ENCODE results near the gene GRB14. TPM values are rescaled to one million over a fixed set of nuclear protein-coding genes. Genes with fewer than 3 reads are reported as not detected.

The GRB14 gene
- total and polyA plus RNA-seq, 2 of the 13 experiments (the other 11 are each of a cell fraction or from before 2014, with no cell fraction given) = 4.6 to 5.8 TPM

- Histone ChIP-seq H3K4me3 (replicated peaks in 1 of 3; ENCODE audit: insufficient read depth in 1 of 3, low read depth in 2 of 3, low read length in 3 of 3) (no peak overlapping the region), H3K4me2 (ENCODE audit: low read depth, low read length) (no peak overlapping the region), H3K4me1 (ENCODE audit: insufficient read depth, low read length) (peaks cover 15% of the 10 kb centered on the region), H3K9ac (ENCODE audit: insufficient read depth, low read depth, low read length) (no peak overlapping the region), H4K20me1 (ENCODE audit: insufficient read depth, low read length) (no peaks in the 10 kb centered on the region), H3K27ac (ENCODE audit: extremely low read length, insufficient read depth, low read length) (no peak overlapping the region), H3K9me3 (ENCODE audit: low read length) (no peaks in the 10 kb centered on the region), H3K79me2 (ENCODE audit: insufficient read depth, low read length) (no peaks in the 10 kb centered on the region), H3K27me3 (ENCODE audit: control insufficient read depth in 1 of 2, insufficient read depth in 2 of 2, low read length in 2 of 2) (no peaks in the 10 kb centered on the region), H2AFZ (ENCODE audit: low read length) (no peak overlapping the region), H3K36me3 (replicated peaks in 1 of 2; ENCODE audit: control insufficient read depth in 1 of 2, insufficient read depth in 2 of 2, low read length in 2 of 2) (no peaks in the 10 kb centered on the region)
- WGBS (ENCODE audit: low lambda C conversion rate) = 2% methylated on average over 2 of the region's 2 CpGs
- peak; percentile 43 for DNase-seq (ENCODE audit: low spot score)
- ChIA-PET POLR2A (no interaction called here), CTCF (ENCODE audit: low intra/inter-chr PET ratio, low total read pairs) (interaction anchor here (1.1 to 1.2 kb wide), 2 partner anchors 1133 to 1297 kb away, joined by 3 read pairs; no protein-coding TSS in a partner anchor)
- no TSS peak for BruUV-seq (replicated peaks)
- FAIRE-seq = peak; percentile 12
- in situ Hi-C loops (cut with HindIII; ENCODE audit: extremely low pct_ligation_motif_present, low pct_unique_long_range_greater_than_20kb) = loop anchor here (25.0 kb wide), 1 partner anchor 1142 kb away; no protein-coding TSS in a partner anchor
- intact Hi-C loops (cut with micrococcal nuclease; ENCODE audit: unreplicated experiment) = loop anchor here (1.0 to 2.0 kb wide), 4 partner anchors 49 to 1310 kb away; no protein-coding TSS in a partner anchor
- peak; percentile 56; the same call in 2 of the 3 replicates for ATAC-seq
- TF ChIP-seq ZXDC (CRISPR knock-in tag; IDR thresholded peaks at IDR 0.05) (no peak), ZNF644 (CRISPR knock-in tag; IDR thresholded peaks at IDR 0.05; ENCODE audit: low read depth) (no peak), RAD21 (CRISPR knock-in tag; IDR thresholded peaks at IDR 0.05) (peak; percentile 37; the same call in 1 of the 2 replicates), SKI (IDR thresholded peaks at IDR 0.05; ENCODE audit: partially characterized antibody) (no peak), SRSF1 (optimal IDR thresholded peaks at IDR 0.05; ENCODE audit: low read depth, low read length) (no peak), NFIC (IDR thresholded peaks at IDR 0.05; ENCODE audit: low read length) (no peak), ZNF879 (CRISPR knock-in tag; IDR thresholded peaks at IDR 0.05) (no peak), ZFP62 (CRISPR knock-in tag; IDR thresholded peaks at IDR 0.05) (no peak), GTF3A (CRISPR knock-in tag; conservative IDR thresholded peaks at IDR 0.05) (no peak), SRSF9 (IDR thresholded peaks at IDR 0.05; ENCODE audit: borderline replicate concordance, insufficient read depth, low read depth, low read length, poor library complexity, severe bottlenecking) (no peak), ZNF746 (CRISPR knock-in tag; IDR thresholded peaks at IDR 0.05) (no peak), GTF2F1 (IDR thresholded peaks at IDR 0.05; ENCODE audit: low read length) (no peak), ZNF749 (CRISPR knock-in tag; IDR thresholded peaks at IDR 0.05; ENCODE audit: borderline replicate concordance) (no peak), STAG1 (CRISPR knock-in tag; IDR thresholded peaks at IDR 0.05) (peak; percentile 83), CTCF (CRISPR knock-in tag; IDR thresholded peaks at IDR 0.05) (peak; percentile 73), ZNF687 (CRISPR knock-in tag; IDR thresholded peaks at IDR 0.05) (no peak), SMC3 (IDR thresholded peaks at IDR 0.05; ENCODE audit: low read length) (peak; percentile 32; the same call in 1 of the 2 replicates)
Observed at GRCh38 chr2:164479460-164479859, 141.8 kb downstream of the GRB14 start.
